Chondrocyte (in vitro differentiated cells): ENCODE measurements around the gene LOXHD1. TPM values are rescaled to one million over a fixed set of nuclear protein-coding genes. Genes with fewer than 3 reads are reported as not detected.

Experiments
- DNase-seq: peaks from one replicate; pipeline ENCODE4 v3.0.0; 2021; ENCODE audit warnings: mixed read lengths, low spot score
- H3K27ac Mint-ChIP-seq: one replicate; pipeline ENCODE4 v1.8.0; 2021; ENCODE audit warnings: mild to moderate bottlenecking, moderate library complexity, mixed read lengths; ENCODE audit not compliant: unreplicated experiment
- H3K27me3 Mint-ChIP-seq: 2 replicates; pipeline ENCODE4 v1.8.0; 2021; ENCODE audit warnings: low read depth, mixed read lengths
- H3K36me3 Mint-ChIP-seq: 2 replicates; pipeline ENCODE4 v1.8.0; 2021; ENCODE audit warnings: low read depth, mixed read lengths
- H3K4me1 Mint-ChIP-seq: 2 replicates; pipeline ENCODE4 v1.8.0; 2021; ENCODE audit warnings: low read depth, mild to moderate bottlenecking, mixed read lengths
- H3K4me3 Mint-ChIP-seq: one replicate; pipeline ENCODE4 v1.8.0; 2021; ENCODE audit warnings: mild to moderate bottlenecking, moderate library complexity, mixed read lengths; ENCODE audit not compliant: unreplicated experiment
- H3K9me3 Mint-ChIP-seq: 2 replicates; pipeline ENCODE4 v1.8.0; 2021; ENCODE audit warnings: low read depth, mixed read lengths
- total RNA-seq: library from RNA; stranded (reverse); gene quantifications from 3 replicates; pipeline ENCODE4 v1.2.1, GENCODE V29; 2021
- TF ChIP-seq, protein P1 (sequence below): fragments of 200-600 bp; sonication (generic); IDR thresholded peaks from 2 replicates; pipeline ENCODE4 v1.5.0; 2021; ENCODE audit warnings: antibody characterized with exemption, mild to moderate bottlenecking, moderate library complexity

Gene LOXHD1
- total RNA-seq, 1 donor from 2014 or later = not detected

GRCh38 chr18:46622451-46622850, 34.6 kb downstream of the LOXHD1 start:
- Mint-ChIP-seq H3K27me3 (peaks cover 51% of the 10 kb centered on the region), H3K9me3 (no peaks in the 10 kb centered on the region), H3K4me3 (no peak overlapping the region), H3K4me1 (no peaks in the 10 kb centered on the region), H3K36me3 (no peaks in the 10 kb centered on the region), H3K27ac (no peak overlapping the region)
- no peak for DNase-seq
- TF ChIP-seq, protein P1, sequence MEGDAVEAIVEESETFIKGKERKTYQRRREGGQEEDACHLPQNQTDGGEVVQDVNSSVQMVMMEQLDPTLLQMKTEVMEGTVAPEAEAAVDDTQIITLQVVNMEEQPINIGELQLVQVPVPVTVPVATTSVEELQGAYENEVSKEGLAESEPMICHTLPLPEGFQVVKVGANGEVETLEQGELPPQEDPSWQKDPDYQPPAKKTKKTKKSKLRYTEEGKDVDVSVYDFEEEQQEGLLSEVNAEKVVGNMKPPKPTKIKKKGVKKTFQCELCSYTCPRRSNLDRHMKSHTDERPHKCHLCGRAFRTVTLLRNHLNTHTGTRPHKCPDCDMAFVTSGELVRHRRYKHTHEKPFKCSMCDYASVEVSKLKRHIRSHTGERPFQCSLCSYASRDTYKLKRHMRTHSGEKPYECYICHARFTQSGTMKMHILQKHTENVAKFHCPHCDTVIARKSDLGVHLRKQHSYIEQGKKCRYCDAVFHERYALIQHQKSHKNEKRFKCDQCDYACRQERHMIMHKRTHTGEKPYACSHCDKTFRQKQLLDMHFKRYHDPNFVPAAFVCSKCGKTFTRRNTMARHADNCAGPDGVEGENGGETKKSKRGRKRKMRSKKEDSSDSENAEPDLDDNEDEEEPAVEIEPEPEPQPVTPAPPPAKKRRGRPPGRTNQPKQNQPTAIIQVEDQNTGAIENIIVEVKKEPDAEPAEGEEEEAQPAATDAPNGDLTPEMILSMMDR = no peak

DNA sequence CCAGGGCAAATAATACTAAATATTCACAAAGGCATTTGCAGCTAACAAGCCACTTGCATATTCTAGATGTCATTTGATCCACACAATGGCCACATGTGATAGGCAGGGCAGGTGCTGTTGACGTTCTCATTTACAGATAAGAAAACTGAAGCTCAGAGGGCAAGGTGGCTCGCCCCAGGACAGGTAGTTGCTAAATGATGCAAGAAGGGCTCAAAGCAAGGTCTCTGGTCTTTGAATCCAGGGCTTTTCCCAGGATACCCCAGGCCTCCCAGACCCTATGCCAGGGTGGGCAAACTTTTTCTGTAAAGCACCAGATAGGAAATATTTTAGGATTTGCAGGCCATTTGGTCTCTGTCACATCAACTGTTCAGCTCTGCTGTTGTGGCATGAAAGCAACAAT, 35.1 kb downstream of the LOXHD1 start:
- Mint-ChIP-seq H3K27me3 (peaks cover 48% of the 10 kb centered on the region), H3K4me3 (no peak overlapping the region), H3K27ac (no peak overlapping the region), H3K9me3 (no peaks in the 10 kb centered on the region), H3K4me1 (no peaks in the 10 kb centered on the region), H3K36me3 (no peaks in the 10 kb centered on the region)
- no peak for DNase-seq
- TF ChIP-seq, protein P1 = no peak

- H3K36me3 Mint-ChIP-seq = no peaks in the 10 kb centered on the region
- peaks cover 49% of the 10 kb centered on the region for H3K27me3 Mint-ChIP-seq
- DNase-seq = no peak
- no peak overlapping the region for H3K4me3 Mint-ChIP-seq
- TF ChIP-seq, protein P1 = no peak
- no peak overlapping the region for H3K27ac Mint-ChIP-seq
- H3K4me1 Mint-ChIP-seq = no peaks in the 10 kb centered on the region
- H3K9me3 Mint-ChIP-seq = no peaks in the 10 kb centered on the region
Observed at GRCh38 chr18:46621111-46621766, 35.8 kb downstream of the LOXHD1 start.

- peaks cover 44% of the 10 kb centered on the region for H3K27me3 Mint-ChIP-seq
- TF ChIP-seq, protein P1 = no peak
- H3K4me3 Mint-ChIP-seq = no peak overlapping the region
- H3K36me3 Mint-ChIP-seq = no peaks in the 10 kb centered on the region
- H3K9me3 Mint-ChIP-seq = no peaks in the 10 kb centered on the region
- H3K4me1 Mint-ChIP-seq = no peaks in the 10 kb centered on the region
- no peak for DNase-seq
- no peak overlapping the region for H3K27ac Mint-ChIP-seq
Observed at GRCh38 chr18:46619559-46619958, 37.5 kb downstream of the LOXHD1 start.

GRCh38 chr18:46615720-46616119, 41.3 kb downstream of the LOXHD1 start:
- Mint-ChIP-seq H3K9me3 (peaks cover 2% of the 10 kb centered on the region), H3K36me3 (no peaks in the 10 kb centered on the region), H3K27ac (no peak overlapping the region), H3K4me1 (no peaks in the 10 kb centered on the region), H3K4me3 (no peak overlapping the region), H3K27me3 (peaks cover 51% of the 10 kb centered on the region)
- no peak for DNase-seq
- TF ChIP-seq, protein P1 = no peak
